Stimulated activated CD4-positive, alpha-beta T cell treated with anti-CD3 and anti-CD28 coated beads, Interleukin-4, amount 100 ng/mL, for 4 hours (primary cell): ENCODE results near the gene CTBP2.
"Not testable (repeated sequence)": the region's sequence is repeated elsewhere in the genome, so short reads cannot be mapped to it uniquely, and the experiment has no call there.

Experiments used
- DNase-seq, 2 experiments: peaks; one replicate each; pipeline ENCODE4 v3.0.0-alpha.2; 2020

Gene CTBP2

DNA sequence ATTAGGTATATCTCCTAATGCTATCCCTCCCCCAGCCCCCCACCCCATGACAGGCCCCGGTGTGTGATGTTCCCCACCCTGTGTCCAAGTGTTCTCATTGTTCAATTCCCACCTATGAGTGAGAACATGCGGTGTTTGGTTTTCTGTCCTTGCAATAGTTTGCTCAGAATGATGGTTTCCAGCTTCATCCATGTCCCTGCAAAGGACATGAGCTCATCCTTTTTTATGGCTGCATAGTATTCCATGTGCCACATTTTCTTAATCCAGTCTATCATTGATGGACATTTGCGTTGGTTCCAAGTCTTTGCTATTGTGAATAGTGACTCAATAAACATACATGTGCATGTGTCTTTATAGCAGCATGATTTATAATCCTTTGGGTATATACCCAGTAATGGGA, 18.7 kb upstream of the CTBP2 start:
- DNase-seq = not testable (repeated sequence)

DNA sequence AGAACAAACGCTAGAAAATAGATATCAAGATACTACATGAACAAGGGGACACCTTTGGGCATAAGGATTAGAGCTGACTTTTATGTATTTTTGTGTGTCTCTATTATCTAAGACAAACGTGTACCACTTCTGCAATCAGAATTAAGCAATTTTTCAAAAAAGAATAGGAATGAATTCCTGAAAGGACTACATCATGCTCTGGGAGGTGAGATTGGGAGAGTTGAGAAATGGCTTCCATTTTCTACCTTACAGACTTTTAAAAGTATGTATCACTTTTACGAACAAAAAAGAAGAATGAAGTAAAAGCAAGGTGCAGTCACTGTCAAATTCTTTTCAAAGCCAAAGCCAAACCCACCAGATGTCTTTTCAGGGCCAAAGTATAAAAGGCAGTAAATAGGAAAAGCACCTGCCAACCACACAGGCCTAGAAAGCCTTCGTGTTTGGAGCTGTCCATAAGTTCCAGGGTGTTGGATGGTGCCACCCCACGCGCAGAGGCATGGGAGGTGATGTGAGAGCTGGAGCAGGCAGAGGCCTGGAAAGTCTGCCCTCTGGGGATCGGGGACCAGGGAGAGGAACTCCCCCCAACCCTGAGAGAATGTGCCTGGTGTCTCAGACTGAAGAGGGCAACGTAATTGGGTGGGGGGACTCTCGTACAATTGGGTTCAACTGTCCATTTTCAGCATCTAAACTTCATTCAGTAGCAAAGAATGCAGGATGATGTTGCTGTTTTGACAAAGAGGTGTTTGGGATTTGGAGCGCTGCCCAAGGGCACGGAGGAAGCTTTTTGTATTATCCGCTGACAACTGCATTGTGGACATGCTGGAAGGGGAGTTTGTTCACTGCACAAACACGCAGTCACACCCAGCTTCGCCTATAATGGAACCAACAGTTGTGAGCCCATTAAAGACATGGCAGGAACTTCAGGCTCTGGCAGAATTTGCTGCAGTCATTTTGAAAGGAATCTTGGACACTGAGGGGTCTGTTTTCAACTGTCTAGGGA, 17.6 kb upstream of the CTBP2 start:
- no peak for DNase-seq

GRCh38 chr10:125175807-125176206, 15.4 kb upstream of the CTBP2 start:
- no peak for DNase-seq

GRCh38 chr10:125174360-125174759, 14.0 kb upstream of the CTBP2 start:
- DNase-seq = no peak

- DNase-seq = no peak
These were observed 12.3 kb upstream of the CTBP2 start for GRCh38 chr10:125172694-125173093.

- no peak for DNase-seq
These were observed 11.3 kb upstream of the CTBP2 start for GRCh38 chr10:125171402-125172306.

DNA sequence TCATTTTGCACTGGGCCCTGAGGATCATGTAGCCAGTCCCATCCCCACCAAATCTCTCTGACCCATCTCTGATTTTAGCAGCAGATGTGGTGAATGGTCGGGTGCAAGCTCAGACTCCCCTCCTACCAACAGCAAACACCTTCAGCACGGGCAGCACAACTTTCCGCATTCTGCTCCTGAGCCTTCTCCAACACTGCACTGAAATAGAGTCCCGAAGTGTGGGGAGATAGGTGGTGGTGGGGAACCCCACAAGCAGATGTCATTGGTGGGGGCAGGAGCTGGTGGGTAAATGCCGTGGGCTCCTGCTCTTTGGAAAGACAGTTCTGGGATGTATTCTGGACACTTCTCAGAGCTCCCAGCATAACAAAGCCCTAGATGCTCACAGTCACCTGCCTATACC, 9.6 kb upstream of the CTBP2 start:
- DNase-seq = no peak

DNA sequence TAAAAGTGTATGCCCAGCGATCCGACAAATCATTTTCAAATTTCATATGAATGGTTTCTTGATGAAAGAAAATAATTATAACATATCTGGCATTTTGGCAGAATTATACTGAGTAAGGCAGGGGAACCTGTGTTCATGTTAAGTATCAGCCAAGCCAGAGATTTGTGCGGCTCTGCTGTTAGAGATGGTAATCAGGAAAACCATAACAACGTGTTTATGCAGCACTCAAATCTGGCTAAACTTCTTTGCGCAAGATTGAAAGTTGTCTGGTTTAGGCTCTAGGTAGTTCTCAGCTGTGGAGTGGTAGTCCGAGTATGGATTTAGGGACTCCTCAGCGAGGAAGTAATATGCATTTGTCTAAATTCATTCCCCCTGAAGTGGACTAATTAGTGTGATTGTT, 8.9 kb upstream of the CTBP2 start:
- DNase-seq = no peak

DNA sequence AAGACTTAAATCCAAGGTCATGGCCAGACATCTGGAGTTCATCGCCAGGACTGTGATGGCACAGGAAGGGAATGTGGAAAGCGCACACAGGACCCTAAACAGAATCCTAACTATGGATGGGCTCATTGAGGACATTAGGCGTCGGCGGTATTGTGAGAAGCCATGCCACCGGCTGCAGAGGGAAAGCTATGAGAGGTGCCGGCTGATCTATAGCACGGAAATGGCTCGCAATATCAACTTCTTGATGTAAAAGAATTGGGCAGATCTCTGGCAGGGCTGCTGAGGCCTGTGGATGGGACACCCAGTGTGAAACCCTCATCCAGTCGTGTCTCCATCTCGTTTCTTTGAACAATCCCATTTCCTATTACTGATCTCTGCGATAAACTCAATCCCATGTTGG, 6.3 kb upstream of the CTBP2 start:
- no peak for DNase-seq

GRCh38 chr10:125165584-125166573, 5.5 kb upstream of the CTBP2 start:
- no peak for DNase-seq

- DNase-seq = no peak
These were observed 4.1 kb upstream of the CTBP2 start for GRCh38 chr10:125164421-125164820.

DNA sequence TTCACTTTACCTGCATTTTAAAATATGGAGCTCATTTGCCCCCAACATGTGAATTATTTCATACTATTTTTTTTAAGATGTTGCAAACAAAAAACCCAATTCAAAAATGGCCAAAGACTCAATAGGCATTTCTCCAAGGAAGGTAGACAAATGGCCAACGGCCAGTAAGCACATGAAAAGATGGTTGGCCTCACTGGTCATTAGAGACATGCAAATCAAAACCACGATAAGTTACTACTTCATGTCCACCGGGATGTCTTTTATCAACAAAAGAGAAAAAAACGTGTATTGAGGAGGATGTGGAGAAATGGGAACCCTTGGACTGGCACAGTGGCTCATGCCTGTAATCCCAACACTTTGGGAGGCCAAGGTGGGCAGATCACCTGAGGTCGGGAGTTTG, 3.4 kb upstream of the CTBP2 start:
- DNase-seq = no peak

DNA sequence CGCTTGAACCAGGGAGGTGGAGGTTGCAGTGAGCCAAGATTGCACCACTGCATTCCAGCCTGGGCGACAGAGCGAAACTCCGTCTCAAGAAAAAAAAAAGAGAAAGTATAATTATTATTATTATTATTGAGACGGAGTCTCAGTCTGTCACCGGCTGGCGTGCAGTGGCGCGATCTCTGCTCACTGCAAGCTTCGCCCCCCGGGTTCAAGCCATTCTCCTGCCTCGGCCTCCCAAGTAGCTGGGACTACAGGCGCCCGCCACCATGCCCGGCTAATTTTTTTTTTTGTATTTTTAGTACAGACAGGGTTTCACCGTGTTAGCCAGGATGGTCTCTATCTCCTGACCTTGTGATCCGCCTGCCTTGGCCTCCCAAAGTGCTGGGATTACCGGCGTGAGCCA, 2.9 kb upstream of the CTBP2 start:
- not testable (repeated sequence) for DNase-seq

- no peak for DNase-seq
These were observed 2.0 kb upstream of the CTBP2 start for GRCh38 chr10:125162120-125162931.

DNA sequence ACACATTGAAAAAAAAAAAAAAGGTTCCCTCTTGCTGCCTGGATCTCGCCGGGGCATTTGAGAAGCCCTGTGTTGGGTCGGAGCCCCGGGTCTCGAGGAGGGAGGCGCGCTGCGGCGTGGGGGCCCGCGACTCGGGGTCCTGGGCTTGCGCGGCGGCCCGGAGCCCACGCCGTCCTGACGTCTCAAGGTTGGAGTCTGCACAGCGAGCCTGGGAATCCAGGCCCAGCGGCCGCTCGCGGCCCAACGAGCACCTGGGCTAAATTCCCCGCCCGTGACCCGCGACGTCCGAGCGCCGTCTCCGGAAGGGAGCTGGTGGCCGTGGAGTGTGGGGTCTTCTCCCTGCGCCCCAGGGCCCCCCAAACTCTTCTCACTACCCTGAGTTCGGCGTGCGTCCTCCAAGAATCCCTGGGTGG, 1.4 kb upstream of the CTBP2 start:
- no peak for DNase-seq

- DNase-seq = no peak
These were observed 718 bp upstream of the CTBP2 start for GRCh38 chr10:125160856-125161706.

DNA sequence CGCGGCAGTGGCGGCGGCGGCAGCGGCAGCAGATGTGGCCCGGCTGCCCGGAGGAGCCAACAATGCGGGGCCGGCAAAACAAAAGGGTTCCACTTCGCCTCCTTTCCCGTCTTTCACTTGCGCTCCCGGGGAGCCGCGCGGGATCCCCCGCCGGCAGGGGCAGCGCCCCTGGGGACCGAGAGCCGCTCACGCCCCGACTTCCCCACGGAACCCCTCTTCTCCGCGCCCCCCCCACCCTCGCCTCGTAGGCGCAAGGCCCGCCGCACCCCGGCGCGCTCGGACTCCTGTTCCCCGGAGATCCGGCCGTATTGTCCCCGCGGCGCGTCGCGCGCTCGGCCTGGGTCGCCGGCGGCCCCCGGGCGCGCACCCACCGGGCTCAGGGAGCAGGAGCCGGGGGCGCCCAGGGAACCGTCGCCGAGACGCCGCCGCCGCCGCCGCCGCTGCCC, 854 bp downstream of the CTBP2 start:
- no peak for DNase-seq

DNA sequence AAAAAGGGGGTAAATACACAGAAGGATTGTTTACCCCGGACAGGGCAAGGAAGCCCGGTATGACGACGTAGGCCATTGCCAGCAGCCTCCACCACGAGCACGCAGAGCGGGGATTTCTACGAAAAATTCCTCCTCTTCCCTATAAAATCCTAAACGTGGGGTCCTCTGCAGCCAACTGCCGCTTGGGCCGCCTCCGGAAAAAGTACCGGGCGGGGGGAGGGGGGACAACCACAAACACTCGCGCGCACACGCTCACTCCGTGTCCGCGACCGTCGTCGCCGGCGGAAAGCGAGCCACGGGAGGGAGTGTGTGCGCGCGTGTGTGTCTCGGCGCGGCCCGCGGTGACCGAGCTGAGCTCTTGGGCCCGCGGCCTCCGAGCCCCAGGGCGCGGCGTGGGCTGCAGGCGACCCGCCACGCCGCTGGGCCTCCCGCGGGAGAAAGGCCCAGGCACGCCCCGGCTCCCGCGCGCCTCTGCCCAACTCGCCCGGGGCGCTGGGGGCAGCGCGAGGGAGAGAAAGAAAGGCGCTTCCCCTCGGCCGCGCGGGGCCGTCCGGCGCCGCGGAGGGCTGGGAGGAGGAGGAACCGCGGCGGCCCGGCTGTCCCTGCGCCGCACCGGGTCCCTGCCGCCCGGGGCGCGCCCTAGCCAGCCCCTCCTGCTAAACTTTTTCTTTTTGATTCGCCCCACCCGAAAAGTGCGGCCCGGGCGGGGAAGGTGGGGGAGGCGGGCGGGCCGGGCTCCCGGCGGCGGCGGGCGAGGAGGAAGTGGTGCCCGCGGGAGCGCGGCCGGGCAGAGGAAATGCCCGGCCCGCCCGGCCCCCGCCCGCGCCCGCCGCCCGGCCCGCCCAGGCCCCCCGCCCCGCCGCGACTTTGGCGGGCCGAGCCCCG, 1.5 kb downstream of the CTBP2 start:
- no peak for DNase-seq

GRCh38 chr10:125158275-125158600, 2.1 kb downstream of the CTBP2 start:
- no peak for DNase-seq

DNA sequence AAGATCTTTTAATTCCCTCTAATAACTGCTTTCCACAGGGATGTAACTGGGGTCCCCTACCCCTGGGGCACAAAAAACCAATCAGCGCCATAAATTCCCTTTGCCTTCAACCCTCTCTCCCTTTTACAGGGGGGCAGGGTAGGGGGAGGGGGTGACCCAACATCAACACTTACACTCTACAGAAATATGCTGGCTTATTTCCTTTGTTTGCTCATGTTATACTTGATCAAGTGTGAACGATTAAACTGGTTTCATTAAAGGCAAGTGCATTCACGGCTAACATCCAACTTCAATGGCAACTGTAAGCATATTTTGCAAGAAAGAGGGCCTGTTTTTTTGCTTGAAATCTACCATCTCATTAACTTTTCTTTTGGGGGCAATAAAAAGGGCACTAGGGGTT, 2.9 kb downstream of the CTBP2 start:
- no peak for DNase-seq
